ENCODE results near the gene SESN2.

- TF ChIP-seq, protein P1, sequence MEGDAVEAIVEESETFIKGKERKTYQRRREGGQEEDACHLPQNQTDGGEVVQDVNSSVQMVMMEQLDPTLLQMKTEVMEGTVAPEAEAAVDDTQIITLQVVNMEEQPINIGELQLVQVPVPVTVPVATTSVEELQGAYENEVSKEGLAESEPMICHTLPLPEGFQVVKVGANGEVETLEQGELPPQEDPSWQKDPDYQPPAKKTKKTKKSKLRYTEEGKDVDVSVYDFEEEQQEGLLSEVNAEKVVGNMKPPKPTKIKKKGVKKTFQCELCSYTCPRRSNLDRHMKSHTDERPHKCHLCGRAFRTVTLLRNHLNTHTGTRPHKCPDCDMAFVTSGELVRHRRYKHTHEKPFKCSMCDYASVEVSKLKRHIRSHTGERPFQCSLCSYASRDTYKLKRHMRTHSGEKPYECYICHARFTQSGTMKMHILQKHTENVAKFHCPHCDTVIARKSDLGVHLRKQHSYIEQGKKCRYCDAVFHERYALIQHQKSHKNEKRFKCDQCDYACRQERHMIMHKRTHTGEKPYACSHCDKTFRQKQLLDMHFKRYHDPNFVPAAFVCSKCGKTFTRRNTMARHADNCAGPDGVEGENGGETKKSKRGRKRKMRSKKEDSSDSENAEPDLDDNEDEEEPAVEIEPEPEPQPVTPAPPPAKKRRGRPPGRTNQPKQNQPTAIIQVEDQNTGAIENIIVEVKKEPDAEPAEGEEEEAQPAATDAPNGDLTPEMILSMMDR (IDR thresholded peaks at IDR 0.05): no peak
- TF ChIP-seq EZH2 (IDR thresholded peaks at IDR 0.05; ENCODE audit: borderline replicate concordance, insufficient read depth, low read depth, low read length, poor library complexity, severe bottlenecking): no peak
Measured at GRCh38 chr1:28232558-28233263, 26.6 kb upstream of the SESN2 start, which contains the start of gene DNAJC8.
